Liver (tissue), 3 donors: ENCODE results near the gene PTH2.

Experiments
- ATF3 ChIP-seq: IDR thresholded peaks from 2 replicates; pipeline ENCODE4 v1.6.1; 2016; ENCODE audit warnings: antibody characterized with exemption
- CTCF ChIP-seq: fragments of 150-350 bp; IDR thresholded peaks from 2 replicates; pipeline ENCODE4 v1.5.1; 2017; ENCODE audit warnings: improper control_type of control experiment, low read depth, low read length; ENCODE audit not compliant: missing input control
- HNF4G ChIP-seq: IDR thresholded peaks from 2 replicates; pipeline ENCODE4 v1.6.1; 2016; ENCODE audit warnings: antibody characterized with exemption
- MAX ChIP-seq: IDR thresholded peaks from 2 replicates; pipeline ENCODE4 v1.6.1; 2016; ENCODE audit warnings: antibody characterized with exemption
- REST ChIP-seq: IDR thresholded peaks from 2 replicates; pipeline ENCODE4 v1.6.1; 2016; ENCODE audit warnings: antibody characterized with exemption, mild to moderate bottlenecking
- SP1 ChIP-seq: IDR thresholded peaks from 2 replicates; pipeline ENCODE4 v1.6.1; 2018; ENCODE audit warnings: antibody characterized with exemption, mild to moderate bottlenecking
- TAF1 ChIP-seq: conservative IDR thresholded peaks from 2 replicates; pipeline ENCODE4 v1.6.1; 2016; ENCODE audit warnings: antibody characterized with exemption, mild to moderate bottlenecking
- YY1 ChIP-seq: IDR thresholded peaks from 2 replicates; pipeline ENCODE4 v1.6.1; 2016; ENCODE audit warnings: antibody characterized with exemption, mild to moderate bottlenecking
- donor health status: healthy.
- donor health status: healthy.

- TF ChIP-seq CTCF (peak; percentile 14), YY1 (no peak), TAF1 (no peak), REST (no peak), SP1 (no peak), HNF4G (no peak), MAX (no peak), ATF3 (no peak)
Measured at GRCh38 chr19:49469828-49470614, 46.8 kb upstream of the PTH2 start.
